RWPE1 (cell line): Measurements from ENCODE around the gene FAM161B.

Experiments used
- CTCF ChIA-PET: fragments of 350-600 bp; sonication (Branson Sonifier 250); formaldehyde crosslinking; extraction: SDS; loops from one replicate; lab custom pipeline; 2021; lab: Yijun Ruan, JAX
- POLR2A ChIA-PET: fragments of 400-600 bp; formaldehyde crosslinking; extraction: SDS; loops from one replicate; lab custom pipeline; 2020; ENCODE audit warnings: antibody characterized with exemption; ENCODE audit not compliant: low non-redundant PET; lab: Yijun Ruan, JAX
- DNase-seq: peaks from one replicate; pipeline ENCODE4 v3.0.0; 2012; ENCODE audit warnings: low spot score
- H3K27ac ChIP-seq: fragments of 450-650 bp; 2 replicates; pipeline ENCODE4 v1.5.1; 2017
- CTCF ChIP-seq: fragments of 450-650 bp; conservative IDR thresholded peaks from 2 replicates; pipeline ENCODE4 v1.5.1; 2017; ENCODE audit warnings: low read depth, mild to moderate bottlenecking

Gene FAM161B

GRCh38 chr14:73965216-73965615, 15.3 kb upstream of the FAM161B start:
- TF ChIP-seq CTCF = no peak
- ChIA-PET CTCF (interaction anchor here (1.1 kb wide), 1 partner anchor 8 kb away, joined by 3 read pairs; no protein-coding TSS in a partner anchor), POLR2A (no interaction called here)
- H3K27ac ChIP-seq = no peak overlapping the region
- DNase-seq = no peak

DNA sequence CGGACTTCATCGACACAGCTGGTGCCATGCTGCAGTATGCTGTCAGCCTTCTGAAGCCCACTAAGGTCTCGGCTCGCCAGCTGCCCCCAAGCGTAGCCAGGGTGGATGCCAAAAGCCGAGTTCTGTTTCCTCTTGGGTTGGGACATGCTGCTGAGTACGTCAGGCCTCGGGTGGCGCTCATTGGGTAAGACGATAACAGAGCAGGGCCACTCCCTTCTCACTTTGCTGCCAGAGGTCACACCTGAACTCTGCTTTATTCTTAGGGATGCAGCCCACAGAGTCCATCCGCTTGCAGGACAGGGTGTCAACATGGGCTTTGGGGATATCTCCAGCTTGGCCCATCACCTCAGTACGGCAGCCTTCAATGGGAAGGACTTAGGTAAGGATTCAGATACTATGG, 11.3 kb upstream of the FAM161B start:
- CTCF ChIA-PET = no interaction called here
- DNase-seq = no peak
- no peak for TF ChIP-seq CTCF
- H3K27ac ChIP-seq = no peak overlapping the region
- POLR2A ChIA-PET = no interaction called here

DNA sequence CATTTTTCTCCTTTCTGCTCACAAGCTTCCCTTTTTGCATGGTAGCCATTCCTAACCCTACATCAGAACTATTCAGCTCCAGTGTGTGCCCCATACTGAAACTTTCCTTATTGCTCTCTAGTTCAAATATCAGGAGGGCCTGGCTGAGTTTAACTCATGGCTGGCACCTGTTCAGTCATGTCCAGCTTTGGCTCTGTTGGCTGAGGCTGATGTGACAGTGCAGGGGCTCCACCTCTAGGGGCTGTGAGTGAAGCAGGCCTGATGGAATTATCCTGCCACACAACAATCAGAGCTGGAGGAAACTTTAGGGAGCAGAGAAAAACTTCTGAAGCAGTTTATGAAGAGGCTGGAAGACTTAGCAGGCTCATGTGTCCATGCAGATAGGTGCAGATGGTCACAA, 8.7 kb upstream of the FAM161B start:
- no peak for TF ChIP-seq CTCF
- no peak for DNase-seq
- ChIA-PET POLR2A (no interaction called here), CTCF (interaction anchor here (0.5 to 0.6 kb wide), 2 partner anchors 12 to 21 kb away, joined by 3 read pairs; no protein-coding TSS in a partner anchor)
- H3K27ac ChIP-seq = no peak overlapping the region

DNA sequence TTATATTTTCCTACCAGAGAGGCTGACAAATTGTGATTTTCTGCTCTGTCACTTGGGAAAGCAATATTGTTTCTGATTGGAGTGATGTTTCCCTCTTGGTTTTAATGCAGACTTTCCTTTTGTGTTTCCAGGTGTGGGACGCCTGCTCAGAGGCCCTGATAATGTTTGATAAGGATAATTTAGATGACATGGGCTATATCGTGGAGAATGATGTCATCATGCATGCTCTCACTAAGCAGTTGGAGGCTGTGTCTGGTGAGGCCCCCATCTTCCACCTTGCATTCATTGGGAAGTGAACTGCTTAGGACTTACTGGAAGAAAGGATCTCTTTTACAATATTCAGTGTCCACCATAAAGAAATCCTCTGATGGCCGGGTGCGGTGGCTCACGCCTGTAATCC, 5.8 kb upstream of the FAM161B start:
- ChIA-PET CTCF (no interaction called here), POLR2A (no interaction called here)
- TF ChIP-seq CTCF = no peak
- no peak for DNase-seq
- H3K27ac ChIP-seq = no peak overlapping the region

- ChIA-PET CTCF (no interaction called here), POLR2A (interaction anchor here (0.6 kb wide), 1 partner anchor 22 kb away, joined by 3 read pairs; no protein-coding TSS in a partner anchor)
- no peak for TF ChIP-seq CTCF
- DNase-seq = no peak
- no peak overlapping the region for H3K27ac ChIP-seq
Observed at GRCh38 chr14:73953731-73954130, 3.8 kb upstream of the FAM161B start.

- ChIA-PET CTCF (no interaction called here), POLR2A (no interaction called here)
- TF ChIP-seq CTCF = no peak
- no peak for DNase-seq
- no peak overlapping the region for H3K27ac ChIP-seq
Observed at GRCh38 chr14:73945159-73945670, 4.7 kb downstream of the FAM161B start.
